NT2/D1 (cell line): Measurements from ENCODE around the gene MAP2K3.

Source experiments
- DNase-seq: peaks from one replicate; pipeline ENCODE4 v3.0.0-alpha.2; 2011; ENCODE audit warnings: low read depth, low spot score
- H3K27me3 ChIP-seq: 2 replicates; pipeline ENCODE4 v1.6.0; 2011; ENCODE audit warnings: mild to moderate bottlenecking; ENCODE audit not compliant: insufficient read length, insufficient read depth
- H3K36me3 ChIP-seq: 2 replicates; pipeline ENCODE4 v1.6.1; 2011; ENCODE audit warnings: mild to moderate bottlenecking, low read length, mixed read lengths; ENCODE audit not compliant: insufficient read depth, insufficient read length
- H3K4me1 ChIP-seq: 2 replicates; pipeline ENCODE4 v1.5.1; 2011; ENCODE audit not compliant: insufficient read depth, insufficient read length
- H3K4me3 ChIP-seq: 2 replicates; pipeline ENCODE4 v1.5.1; 2011; ENCODE audit warnings: low read depth; ENCODE audit not compliant: insufficient read length
- H3K9ac ChIP-seq: 2 replicates; pipeline ENCODE4 v1.6.0; 2011; ENCODE audit warnings: low read depth; ENCODE audit not compliant: insufficient read length
- H3K9me3 ChIP-seq: 2 replicates; pipeline ENCODE4 v1.5.1; 2011; ENCODE audit warnings: mild to moderate bottlenecking, low read length; ENCODE audit not compliant: insufficient read depth
- SUZ12 ChIP-seq: IDR thresholded peaks from 2 replicates; pipeline ENCODE4 v1.6.1; 2011; ENCODE audit not compliant: insufficient read length, insufficient read depth; ENCODE audit errors: extremely low read depth
- YY1 ChIP-seq: IDR thresholded peaks from 2 replicates; pipeline ENCODE4 v1.6.1; 2011; ENCODE audit not compliant: insufficient read length, insufficient read depth
- ZNF274 ChIP-seq: IDR thresholded peaks from 2 replicates; pipeline ENCODE4 v1.6.1; 2011; ENCODE audit warnings: mild to moderate bottlenecking, low read depth, low read length

The MAP2K3 gene

DNA sequence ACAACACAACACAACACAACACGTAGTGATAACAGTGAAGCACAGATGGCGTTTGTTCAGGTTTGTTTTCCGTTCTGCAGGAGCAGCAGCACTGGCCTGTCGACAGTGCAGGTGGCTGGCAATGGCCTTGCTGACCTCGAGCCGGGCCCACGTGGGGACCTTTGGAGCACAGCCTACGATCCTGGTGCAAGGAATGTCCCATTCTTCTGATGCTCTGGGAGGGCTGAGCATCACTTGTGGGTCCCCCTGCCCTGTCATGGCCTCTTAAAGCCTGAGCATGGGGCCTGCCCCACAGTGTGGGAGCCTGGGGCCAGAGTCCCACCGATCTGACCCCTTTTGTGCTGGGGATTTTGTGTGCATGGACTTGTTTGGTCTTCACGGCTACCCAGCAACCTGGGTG, 6.8 kb downstream of the MAP2K3 start:
- Histone ChIP-seq H3K27me3 (no peaks in the 10 kb centered on the region), H3K9me3 (no peaks in the 10 kb centered on the region), H3K4me1 (peaks cover 20% of the 10 kb centered on the region), H3K4me3 (no peak overlapping the region), H3K36me3 (peaks cover 59% of the 10 kb centered on the region), H3K9ac (no peak overlapping the region)
- TF ChIP-seq SUZ12 (no peak), YY1 (no peak), ZNF274 (no peak)
- DNase-seq, result no peak

GRCh38 chr17:21291862-21292261, 7.4 kb downstream of the MAP2K3 start:
- no peaks in the 10 kb centered on the region for H3K27me3 ChIP-seq
- no peaks in the 10 kb centered on the region for H3K9me3 ChIP-seq
- peaks cover 20% of the 10 kb centered on the region for H3K4me1 ChIP-seq
- no peak overlapping the region for H3K4me3 ChIP-seq
- H3K9ac ChIP-seq, result peak overlapping the region; percentile 38
- no peak for DNase-seq
- TF ChIP-seq YY1 (no peak), SUZ12 (no peak), ZNF274 (no peak)
- peaks cover 59% of the 10 kb centered on the region for H3K36me3 ChIP-seq

DNA sequence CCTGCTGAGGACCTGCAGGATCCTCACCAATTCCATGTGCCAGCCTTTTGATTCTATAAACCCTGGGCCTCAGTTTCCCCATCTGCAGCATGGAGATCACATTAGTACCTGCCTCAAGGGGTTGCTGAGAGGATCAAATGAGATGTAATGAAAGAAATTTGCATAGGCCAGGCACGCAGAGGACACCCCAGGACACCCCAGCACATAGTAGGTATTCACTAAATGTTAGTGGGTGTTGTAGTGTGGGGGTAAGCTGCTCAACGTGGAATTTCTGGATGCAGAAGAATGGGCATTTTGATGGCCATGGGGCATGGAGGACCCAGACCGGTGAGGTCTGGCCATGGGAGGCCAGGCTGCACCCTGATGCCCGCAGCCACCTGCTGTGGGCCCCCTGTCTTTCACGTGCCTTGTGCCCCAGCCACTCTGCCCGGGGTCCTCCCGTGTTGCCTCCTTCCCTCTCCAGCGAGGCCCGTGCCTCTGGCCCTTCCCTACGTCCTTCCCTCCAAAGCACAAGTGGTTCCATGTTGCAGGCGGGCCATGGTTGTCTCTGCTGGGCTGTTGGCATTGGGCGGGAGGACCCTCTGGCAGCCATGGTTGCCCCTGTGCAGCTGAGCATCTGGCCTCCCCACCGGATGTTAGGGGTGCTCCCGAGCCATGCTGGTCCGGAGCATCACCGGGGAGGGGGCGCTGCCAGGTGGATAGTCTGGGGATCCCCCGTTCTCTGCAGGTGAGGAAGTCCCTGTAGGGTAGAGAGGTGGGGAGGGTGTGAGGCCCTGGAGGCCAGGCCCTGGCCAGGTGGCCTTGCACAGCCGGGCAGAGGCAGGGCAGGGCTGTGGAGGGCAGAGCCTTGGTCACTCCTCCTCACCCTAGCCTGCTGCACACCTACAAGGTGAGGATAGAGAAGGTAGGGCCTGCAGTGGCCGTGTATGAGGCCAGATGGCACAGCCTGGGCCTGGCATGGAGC, 8.6 kb downstream of the MAP2K3 start:
- TF ChIP-seq YY1 (no peak), SUZ12 (no peak), ZNF274 (no peak)
- no peak overlapping the region for H3K9ac ChIP-seq
- H3K4me1 ChIP-seq, result peaks cover 14% of the 10 kb centered on the region
- no peaks in the 10 kb centered on the region for H3K9me3 ChIP-seq
- peaks cover 49% of the 10 kb centered on the region for H3K36me3 ChIP-seq
- no peaks in the 10 kb centered on the region for H3K27me3 ChIP-seq
- no peak for DNase-seq
- no peak overlapping the region for H3K4me3 ChIP-seq

GRCh38 chr17:21293831-21294210, 9.3 kb downstream of the MAP2K3 start:
- no peaks in the 10 kb centered on the region for H3K9me3 ChIP-seq
- no peak for TF ChIP-seq SUZ12
- TF ChIP-seq YY1, result no peak
- TF ChIP-seq ZNF274, result no peak
- H3K4me3 ChIP-seq, result no peak overlapping the region
- no peak overlapping the region for H3K9ac ChIP-seq
- DNase-seq, result no peak
- H3K27me3 ChIP-seq, result no peaks in the 10 kb centered on the region
- peaks cover 13% of the 10 kb centered on the region for H3K4me1 ChIP-seq
- H3K36me3 ChIP-seq, result peaks cover 50% of the 10 kb centered on the region

- Histone ChIP-seq H3K36me3 (peaks cover 52% of the 10 kb centered on the region), H3K9me3 (no peaks in the 10 kb centered on the region), H3K4me1 (peaks cover 13% of the 10 kb centered on the region), H3K27me3 (no peaks in the 10 kb centered on the region), H3K9ac (no peak overlapping the region), H3K4me3 (no peak overlapping the region)
- DNase-seq, result no peak
- TF ChIP-seq ZNF274 (no peak), SUZ12 (no peak), YY1 (no peak)
These were observed 10.0 kb downstream of the MAP2K3 start for GRCh38 chr17:21294321-21295035.

GRCh38 chr17:21295036-21295952, 10.8 kb downstream of the MAP2K3 start:
- Histone ChIP-seq H3K27me3 (no peaks in the 10 kb centered on the region), H3K36me3 (peaks cover 51% of the 10 kb centered on the region), H3K9ac (no peak overlapping the region), H3K4me3 (no peak overlapping the region), H3K4me1 (peaks cover 13% of the 10 kb centered on the region), H3K9me3 (no peaks in the 10 kb centered on the region)
- TF ChIP-seq ZNF274, result no peak
- no peak for TF ChIP-seq SUZ12
- TF ChIP-seq YY1, result no peak
- no peak for DNase-seq
